Peyer's patch (tissue), 4 donors: Measurements from ENCODE around the gene COBL. TPM values are rescaled to one million over a fixed set of nuclear protein-coding genes. Genes with fewer than 3 reads are reported as not detected.

Experiments
- DNase-seq, 3 donors: peaks; one replicate each; pipeline ENCODE4 v3.0.0-alpha.2; 2017 to 2019
- H3K27ac ChIP-seq, 4 donors: fragments of 200-600 bp; sonication (generic); one replicate each; pipeline ENCODE4 v1.5.1; 2016 to 2019
- H3K27me3 ChIP-seq, 2 donors: fragments of 200-600 bp; sonication (generic); one replicate each; pipeline ENCODE4 v1.5.1; 2019
- H3K36me3 ChIP-seq, 3 donors: fragments of 200-600 bp; sonication (generic); one replicate each; pipeline ENCODE4 v1.5.1; 2016 to 2019
- H3K4me1 ChIP-seq, 4 donors: fragments of 200-600 bp; sonication (generic); one replicate each; pipeline ENCODE4 v1.5.1; 2016 to 2019
- H3K4me3 ChIP-seq, 4 donors: fragments of 200-600 bp; sonication (generic); 1 replicate in 3 of 4; 2 replicates in 1 of 4; pipeline ENCODE4 v1.5.1; 2016 to 2019; ENCODE audit warnings: mild to moderate bottlenecking in 1 of 4
- H3K9me3 ChIP-seq, 4 donors: fragments of 200-600 bp; sonication (generic); one replicate each; pipeline ENCODE4 v1.5.1; 2016 to 2019; ENCODE audit warnings: mild to moderate bottlenecking in 1 of 4
- CTCF ChIP-seq, 6 experiments: fragments of 450-650 bp in 4 of 6; fragments of 200-600 bp in 2 of 6; sonication (generic) in 1 of 6; IDR thresholded peaks; one replicate each; pipeline ENCODE4 v1.5.1; 2017 to 2019; ENCODE audit warnings: antibody characterized with exemption in 6 of 6, mild to moderate bottlenecking in 3 of 6, moderate library complexity in 1 of 6
- POLR2A ChIP-seq, 2 donors: fragments of 450-650 bp; IDR thresholded peaks; one replicate each; pipeline ENCODE4 v1.5.1; 2017; ENCODE audit warnings: antibody characterized with exemption in 2 of 2, mild to moderate bottlenecking in 2 of 2, moderate library complexity in 2 of 2
- total RNA-seq, 4 donors: library from RNA; depleted of rRNA; stranded (reverse); fragments of >200 nt; gene quantifications; one replicate each; pipeline ENCODE4 v1.1.0, GENCODE V29; 2016

COBL gene
- total RNA-seq, 4 donors from 2014 or later: 25.6 to 129 (median 116) TPM

- H3K9me3 ChIP-seq: no peaks in the 10 kb centered on the region
- no peak for TF ChIP-seq CTCF (IDR thresholded peaks at IDR 0.05)
- no peak for TF ChIP-seq POLR2A (IDR thresholded peaks at IDR 0.05)
- peaks cover 0 to 6% (median 0%) of the 10 kb centered on the region in 3 donors for H3K36me3 ChIP-seq
These were observed 238.0 kb downstream of the COBL start for GRCh38 chr7:51078653-51079052.

GRCh38 chr7:51077987-51078370, 238.6 kb downstream of the COBL start:
- TF ChIP-seq CTCF (IDR thresholded peaks at IDR 0.05) (no peak), POLR2A (IDR thresholded peaks at IDR 0.05) (no peak)
- H3K9me3 ChIP-seq: no peaks in the 10 kb centered on the region
- no peak overlapping the region for H3K27ac ChIP-seq
- H3K27me3 ChIP-seq: no peaks in the 10 kb centered on the region
- H3K36me3 ChIP-seq: peaks cover 0 to 6% (median 0%) of the 10 kb centered on the region in 3 donors
- peaks cover 0 to 13% (median 0%) of the 10 kb centered on the region in 4 donors for H3K4me1 ChIP-seq
- H3K4me3 ChIP-seq: no peak overlapping the region
- no peak for DNase-seq

More at GRCh38 chr7:51078653-51079052, 238.0 kb downstream of the COBL start:
- Histone ChIP-seq H3K27me3 (no peaks in the 10 kb centered on the region), H3K4me3 (no peak overlapping the region), H3K27ac (no peak overlapping the region), H3K4me1 (peaks cover 0 to 13% (median 0%) of the 10 kb centered on the region in 4 donors)
- no peak for DNase-seq

GRCh38 chr7:51077316-51077986, 239.2 kb downstream of the COBL start:
- Histone ChIP-seq H3K36me3 (peaks cover 0 to 6% (median 0%) of the 10 kb centered on the region in 3 donors), H3K4me3 (no peak overlapping the region), H3K27me3 (no peaks in the 10 kb centered on the region), H3K27ac (no peak overlapping the region), H3K9me3 (no peaks in the 10 kb centered on the region), H3K4me1 (peaks cover 0 to 13% (median 0%) of the 10 kb centered on the region in 4 donors)
- no peak for DNase-seq
- TF ChIP-seq CTCF (IDR thresholded peaks at IDR 0.05) (no peak), POLR2A (IDR thresholded peaks at IDR 0.05) (no peak)

- TF ChIP-seq POLR2A (IDR thresholded peaks at IDR 0.05): no peak
- Histone ChIP-seq H3K36me3 (peaks cover 0 to 6% (median 0%) of the 10 kb centered on the region in 3 donors), H3K4me3 (no peak overlapping the region), H3K27me3 (no peaks in the 10 kb centered on the region), H3K27ac (no peak overlapping the region), H3K9me3 (no peaks in the 10 kb centered on the region), H3K4me1 (peaks cover 0 to 5% (median 0%) of the 10 kb centered on the region in 4 donors)
- no peak for DNase-seq
These were observed 240.7 kb downstream of the COBL start for GRCh38 chr7:51075681-51076580.

- no peak for TF ChIP-seq CTCF (IDR thresholded peaks at IDR 0.05)
- no peak for TF ChIP-seq POLR2A (IDR thresholded peaks at IDR 0.05)
- Histone ChIP-seq H3K27me3 (no peaks in the 10 kb centered on the region), H3K4me3 (no peak overlapping the region), H3K4me1 (peaks cover 0 to 11% (median 0%) of the 10 kb centered on the region in 4 donors), H3K27ac (no peak overlapping the region), H3K36me3 (no peaks in the 10 kb centered on the region), H3K9me3 (no peaks in the 10 kb centered on the region)
- DNase-seq: no peak
These were observed 243.4 kb downstream of the COBL start for GRCh38 chr7:51073171-51073570.

- DNase-seq: no peak
- Histone ChIP-seq H3K4me3 (no peak overlapping the region), H3K36me3 (no peaks in the 10 kb centered on the region), H3K27me3 (no peaks in the 10 kb centered on the region), H3K9me3 (no peaks in the 10 kb centered on the region), H3K27ac (no peak overlapping the region), H3K4me1 (peaks cover 0 to 20% (median 3%) of the 10 kb centered on the region in 4 donors)
- TF ChIP-seq POLR2A (IDR thresholded peaks at IDR 0.05): no peak
- no peak for TF ChIP-seq CTCF (IDR thresholded peaks at IDR 0.05)
These were observed 244.3 kb downstream of the COBL start for GRCh38 chr7:51072281-51072680.
